Fibroblast of lung (primary cell): Measurements from ENCODE around the gene DENND11. TPM values are rescaled to one million over a fixed set of nuclear protein-coding genes. Genes with fewer than 3 reads are reported as not detected.

Source experiments
- DNase-seq, 2 donors: peaks; one replicate each; pipeline versions ENCODE4 v3.0.0 to v3.0.0-alpha.2; 2010; ENCODE audit warnings: low read depth in 2 of 2
- H2AFZ ChIP-seq: 2 replicates; pipeline ENCODE4 v1.5.1; 2012; ENCODE audit warnings: low read length, control low read depth, inconsistent platforms
- H3K27ac ChIP-seq: 2 replicates; pipeline ENCODE4 v1.5.1; 2011; ENCODE audit warnings: low read length, control low read depth; ENCODE audit not compliant: insufficient read depth
- H3K27me3 ChIP-seq: 2 replicates; pipeline ENCODE4 v1.5.1; 2011; ENCODE audit warnings: mild to moderate bottlenecking, low read length; ENCODE audit not compliant: control insufficient read depth, insufficient read depth
- H3K36me3 ChIP-seq: 2 replicates; pipeline ENCODE4 v1.5.1; 2011; ENCODE audit warnings: low read length; ENCODE audit not compliant: control insufficient read depth, insufficient read depth
- H3K4me1 ChIP-seq: 2 replicates; pipeline ENCODE4 v1.5.1; 2011; ENCODE audit warnings: low read length; ENCODE audit not compliant: control insufficient read depth, insufficient read depth; ENCODE audit errors: extremely low read depth
- H3K4me2 ChIP-seq: 2 replicates; pipeline ENCODE4 v1.5.1; 2011; ENCODE audit warnings: low read length, control low read depth; ENCODE audit not compliant: insufficient read depth; ENCODE audit errors: extremely low read depth
- H3K4me3 ChIP-seq, 4 experiments: fragments of 200-600 bp in 1 of 4; sonication (generic) in 1 of 4; replicated peaks in 1 of 4; 2 replicates each; pipeline ENCODE4 v1.5.1; 2011 to 2016; ENCODE audit warnings: low read length in 4 of 4, low read depth in 3 of 4, mild to moderate bottlenecking in 3 of 4, control low read depth in 2 of 4, inconsistent platforms in 1 of 4, mixed read lengths in 1 of 4; ENCODE audit not compliant: insufficient read depth in 1 of 4; ENCODE audit errors: control extremely low read depth in 1 of 4
- H3K79me2 ChIP-seq: 2 replicates; pipeline ENCODE4 v1.5.1; 2012; ENCODE audit warnings: mild to moderate bottlenecking, low read length, inconsistent platforms; ENCODE audit not compliant: control insufficient read depth, insufficient read depth
- H3K9ac ChIP-seq: 2 replicates; pipeline ENCODE4 v1.5.1; 2011; ENCODE audit warnings: mild to moderate bottlenecking, low read length, control low read depth; ENCODE audit not compliant: insufficient read depth
- H3K9me3 ChIP-seq: 2 replicates; pipeline ENCODE4 v1.5.1; 2012; ENCODE audit warnings: low read depth, low read length; ENCODE audit not compliant: control insufficient read depth, insufficient read depth
- H4K20me1 ChIP-seq: 2 replicates; pipeline ENCODE4 v1.5.1; 2011; ENCODE audit warnings: low read length; ENCODE audit not compliant: control insufficient read depth, insufficient read depth; ENCODE audit errors: extremely low read depth
- CTCF ChIP-seq, 2 donors: IDR thresholded peaks in 1 of 2; conservative IDR thresholded peaks in 1 of 2; 1 replicate in 1 of 2; 2 replicates in 1 of 2; pipeline ENCODE4 v1.5.1; 2011 to 2012; ENCODE audit warnings: low read length in 2 of 2, control low read depth in 1 of 2, inconsistent platforms in 1 of 2, low read depth in 1 of 2, mild to moderate bottlenecking in 1 of 2
- EZH2 ChIP-seq: IDR thresholded peaks from 2 replicates; pipeline ENCODE4 v1.5.1; 2012; ENCODE audit warnings: low read length, control low read depth, mild to moderate bottlenecking; ENCODE audit errors: missing control alignments
- polyA plus RNA-seq, 2 donors: library from polyadenylated mRNA; depleted of rRNA in 1 of 2; stranded (reverse) in 1 of 2; unstranded in 1 of 2; fragments of >200 nt; gene quantifications; 2 replicates each; pipeline ENCODE4 v1.2.1, GENCODE V29; 2011 to 2012; ENCODE audit warnings: missing spikeins in 1 of 2
- total RNA-seq: library from RNA; depleted of rRNA; stranded (reverse); fragments of >200 nt; gene quantifications from 2 replicates; pipeline ENCODE4 v1.2.1, GENCODE V29; 2014

Gene DENND11
- total and polyA plus RNA-seq, 2 donors (not counting 1 experiment from before 2014, with no cell fraction given): 2.7 to 6.1 TPM

GRCh38 chr7:141742229-141742628 lies 40.3 kb upstream of the DENND11 start:
- no peaks in the 10 kb centered on the region for H3K27me3 ChIP-seq
- H3K4me2 ChIP-seq: no peak overlapping the region
- no peak overlapping the region for H3K9ac ChIP-seq
- H4K20me1 ChIP-seq: no peaks in the 10 kb centered on the region
- H3K4me3 ChIP-seq: no peak overlapping the region
- TF ChIP-seq EZH2 (no peak), CTCF (conservative IDR thresholded peaks at IDR 0.05 in 1 of 2, IDR thresholded peaks at IDR 0.05 in 1 of 2; ENCODE audit: low read depth in 1 of 2, low read length in 2 of 2) (no peak)
- no peaks in the 10 kb centered on the region for H3K9me3 ChIP-seq
- no peaks in the 10 kb centered on the region for H3K4me1 ChIP-seq
- no peak overlapping the region for H2AFZ ChIP-seq
- peaks cover 30% of the 10 kb centered on the region for H3K79me2 ChIP-seq
- peaks cover 11% of the 10 kb centered on the region for H3K36me3 ChIP-seq
- H3K27ac ChIP-seq: no peak overlapping the region
- peak in 1 of 2 donors; percentile 6 for DNase-seq

GRCh38 chr7:141739250-141739649 lies 37.3 kb upstream of the DENND11 start:
- Histone ChIP-seq H3K36me3 (peaks cover 8% of the 10 kb centered on the region), H3K4me3 (peak overlapping the region; percentile 62 to 95 (median 82)), H4K20me1 (no peaks in the 10 kb centered on the region), H3K4me1 (no peaks in the 10 kb centered on the region), H2AFZ (no peak overlapping the region), H3K27ac (no peak overlapping the region), H3K9me3 (no peaks in the 10 kb centered on the region), H3K9ac (no peak overlapping the region), H3K79me2 (peaks cover 30% of the 10 kb centered on the region), H3K4me2 (peak overlapping the region; percentile 84), H3K27me3 (no peaks in the 10 kb centered on the region)
- no peak for DNase-seq
- TF ChIP-seq CTCF (conservative IDR thresholded peaks at IDR 0.05 in 1 of 2, IDR thresholded peaks at IDR 0.05 in 1 of 2; ENCODE audit: low read depth in 1 of 2, low read length in 2 of 2): no peak
- no peak for TF ChIP-seq EZH2

GRCh38 chr7:141738592-141739013 lies 36.6 kb upstream of the DENND11 start:
- H4K20me1 ChIP-seq: no peaks in the 10 kb centered on the region
- TF ChIP-seq EZH2 (no peak), CTCF (conservative IDR thresholded peaks at IDR 0.05 in 1 of 2, IDR thresholded peaks at IDR 0.05 in 1 of 2; ENCODE audit: low read depth in 1 of 2, low read length in 2 of 2) (peak; percentile 3 to 41)
- peak overlapping the region; percentile 62 to 95 (median 82) for H3K4me3 ChIP-seq
- H3K9me3 ChIP-seq: no peaks in the 10 kb centered on the region
- H3K27ac ChIP-seq: peak overlapping the region; percentile 88
- peaks cover 3% of the 10 kb centered on the region for H3K36me3 ChIP-seq
- H3K79me2 ChIP-seq: peaks cover 30% of the 10 kb centered on the region
- DNase-seq: no peak
- H3K27me3 ChIP-seq: no peaks in the 10 kb centered on the region
- no peaks in the 10 kb centered on the region for H3K4me1 ChIP-seq
- H2AFZ ChIP-seq: peak overlapping the region; percentile 91
- H3K4me2 ChIP-seq: peak overlapping the region; percentile 84
- H3K9ac ChIP-seq: peak overlapping the region; percentile 58
